ENCODE measurements around the gene TCF7L2. TPM values are rescaled to one million over a fixed set of nuclear protein-coding genes. Genes with fewer than 3 reads are reported as not detected.
"Not testable (repeated sequence)": the region's sequence is repeated elsewhere in the genome, so short reads cannot be mapped to it uniquely, and the experiment has no call there.

Gene TCF7L2
- total RNA-seq, 3 donors from 2014 or later = 0.76 to 1.9 (median 0.90) TPM

DNA sequence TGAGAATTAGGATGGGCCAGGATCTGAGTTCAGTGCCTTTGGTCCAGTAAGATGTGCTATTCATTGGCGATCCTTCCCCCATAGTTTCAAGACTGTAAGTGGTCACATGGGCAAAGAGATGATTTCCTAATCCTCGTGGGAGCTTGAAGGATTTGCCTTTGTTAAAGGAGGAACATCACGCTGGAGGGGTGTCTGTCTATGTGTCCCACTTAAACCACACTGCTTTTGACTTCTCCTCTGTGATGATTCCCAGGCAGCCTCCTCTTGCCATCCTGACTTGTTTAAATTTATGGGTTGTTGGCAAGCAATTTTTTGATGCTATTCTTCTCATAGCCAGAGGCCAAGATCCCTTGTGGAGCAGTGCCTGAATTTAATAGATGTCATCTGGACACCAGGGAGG is 154.0 kb downstream of the TCF7L2 start:
- Mint-ChIP-seq H3K4me1 (ENCODE audit: low read depth) (peaks cover 2% of the 10 kb centered on the region), H3K9me3 (no peaks in the 10 kb centered on the region), H3K27me3 (ENCODE audit: low read depth) (no peaks in the 10 kb centered on the region), H3K36me3 (ENCODE audit: insufficient read depth) (no peaks in the 10 kb centered on the region), H3K4me3 (no peak overlapping the region)
- DNase-seq (no peak), ATAC-seq (no peak)

DNA sequence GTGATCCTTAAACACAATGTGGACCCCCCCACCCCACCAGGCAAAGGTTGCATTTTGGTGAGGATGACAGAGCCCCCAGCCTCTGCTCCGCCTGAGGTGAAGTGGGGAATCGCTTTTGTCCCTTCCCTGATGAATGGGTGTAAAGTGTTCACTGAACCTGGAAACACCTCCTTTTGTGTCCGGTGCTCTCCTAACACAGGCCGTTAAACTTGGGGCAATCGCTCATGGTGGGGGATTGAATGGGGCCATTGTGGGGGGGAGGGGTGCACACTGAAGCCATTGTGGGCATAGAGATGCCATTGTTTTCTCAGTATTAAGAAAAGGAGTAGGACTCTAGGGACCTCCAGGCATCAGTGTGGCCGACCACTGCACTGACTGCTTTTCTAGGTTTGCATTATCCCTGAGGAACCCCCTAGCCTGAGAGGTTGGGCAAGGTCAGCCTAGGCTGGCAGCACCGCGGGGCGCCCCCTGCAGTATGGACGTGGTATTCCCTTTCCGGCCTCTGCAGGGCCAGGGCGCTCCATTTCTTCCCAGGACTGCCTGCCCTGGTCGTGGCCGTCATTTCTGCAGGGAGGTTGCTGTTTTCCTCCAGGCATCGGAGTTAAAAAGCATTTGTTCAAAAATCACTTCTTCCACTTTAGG is 158.3 kb downstream of the TCF7L2 start:
- no peak overlapping the region for H3K4me3 Mint-ChIP-seq
- no peaks in the 10 kb centered on the region for H3K27me3 Mint-ChIP-seq (ENCODE audit: low read depth)
- no peaks in the 10 kb centered on the region for H3K9me3 Mint-ChIP-seq
- H3K36me3 Mint-ChIP-seq (ENCODE audit: insufficient read depth) = no peaks in the 10 kb centered on the region
- DNase-seq (no peak), ATAC-seq (peak in 1 of 2 donors; percentile 40)
- peaks cover 1% of the 10 kb centered on the region for H3K4me1 Mint-ChIP-seq (ENCODE audit: low read depth)

DNA sequence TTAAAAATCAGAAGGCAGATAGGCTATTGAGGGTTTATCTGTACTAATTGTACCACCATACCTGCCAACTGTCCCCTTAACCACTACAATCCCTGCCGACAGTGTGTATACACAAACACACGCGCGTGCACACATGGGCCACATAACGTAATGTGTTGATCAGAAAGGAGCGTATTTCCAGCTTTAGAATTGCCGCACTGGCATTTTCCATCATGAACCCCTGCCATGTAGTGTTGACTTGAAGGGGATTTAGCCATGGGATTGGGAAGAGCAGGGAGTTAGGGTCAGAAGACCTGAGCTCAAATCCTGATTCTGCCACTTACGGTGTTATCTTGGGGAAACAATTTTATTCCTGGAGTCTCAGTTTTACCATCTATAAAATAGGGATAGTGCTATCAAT is 158.9 kb downstream of the TCF7L2 start:
- Mint-ChIP-seq H3K9me3 (no peaks in the 10 kb centered on the region), H3K4me1 (ENCODE audit: low read depth) (no peaks in the 10 kb centered on the region), H3K27me3 (ENCODE audit: low read depth) (no peaks in the 10 kb centered on the region), H3K36me3 (ENCODE audit: insufficient read depth) (no peaks in the 10 kb centered on the region), H3K4me3 (no peak overlapping the region)
- ATAC-seq (no peak), DNase-seq (no peak)

DNA sequence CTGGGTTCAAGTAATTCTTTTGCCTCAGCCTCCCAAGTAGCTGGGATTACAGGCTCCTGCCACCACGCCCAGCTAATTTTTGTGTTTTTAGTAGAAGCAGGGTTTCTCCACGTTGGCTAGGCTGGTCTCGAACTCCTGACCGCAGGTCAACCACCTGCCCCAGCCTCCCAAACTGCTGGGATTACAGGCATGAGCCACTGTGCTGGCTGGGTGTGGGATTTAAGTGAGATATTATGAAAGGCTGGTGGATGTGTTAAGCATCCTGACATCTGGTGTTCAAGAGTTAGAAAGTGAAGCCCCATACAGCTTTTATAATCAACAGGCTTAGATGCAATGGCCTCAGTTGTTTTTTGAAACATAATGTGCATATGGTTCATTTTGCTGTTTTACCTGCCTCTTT is 159.4 kb downstream of the TCF7L2 start:
- H3K36me3 Mint-ChIP-seq (ENCODE audit: insufficient read depth); DNase-seq; ATAC-seq: not testable (repeated sequence)

DNA sequence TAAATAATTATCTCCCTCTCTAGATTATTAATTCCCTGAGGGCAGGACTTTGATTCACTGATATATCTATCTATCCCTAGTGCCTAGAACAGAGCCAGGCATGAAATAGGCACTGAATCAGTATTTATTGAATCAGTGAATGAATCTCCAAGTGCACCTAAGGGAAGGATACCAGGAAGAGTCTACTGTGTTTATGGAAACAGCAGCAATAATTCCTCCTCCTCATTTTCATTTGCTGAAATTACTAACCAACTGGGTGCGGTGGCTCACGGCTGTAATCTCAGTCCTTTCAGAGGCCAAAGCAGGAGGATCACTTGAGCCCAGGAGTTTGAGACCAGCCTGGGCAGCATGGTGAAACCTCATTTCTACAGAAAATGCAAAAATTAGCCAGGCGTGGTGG is 161.2 kb downstream of the TCF7L2 start:
- H3K4me1 Mint-ChIP-seq (ENCODE audit: low read depth) = no peaks in the 10 kb centered on the region
- no peaks in the 10 kb centered on the region for H3K27me3 Mint-ChIP-seq (ENCODE audit: low read depth)
- no peaks in the 10 kb centered on the region for H3K36me3 Mint-ChIP-seq (ENCODE audit: insufficient read depth)
- DNase-seq (no peak), ATAC-seq (no peak)
- H3K9me3 Mint-ChIP-seq = no peaks in the 10 kb centered on the region
- H3K4me3 Mint-ChIP-seq = no peak overlapping the region

More for the DNA sequence above, 159.4 kb downstream of the TCF7L2 start:
- not testable (repeated sequence) for H3K9me3 Mint-ChIP-seq; H3K4me1 Mint-ChIP-seq (ENCODE audit: low read depth); H3K4me3 Mint-ChIP-seq; H3K27me3 Mint-ChIP-seq (ENCODE audit: low read depth)

GRCh38 chr10:113111900-113112853 is 162.1 kb downstream of the TCF7L2 start:
- no peaks in the 10 kb centered on the region for H3K36me3 Mint-ChIP-seq (ENCODE audit: insufficient read depth)
- no peaks in the 10 kb centered on the region for H3K9me3 Mint-ChIP-seq
- H3K4me3 Mint-ChIP-seq = no peak overlapping the region
- DNase-seq (no peak), ATAC-seq (no peak)
- no peaks in the 10 kb centered on the region for H3K27me3 Mint-ChIP-seq (ENCODE audit: low read depth)
- no peaks in the 10 kb centered on the region for H3K4me1 Mint-ChIP-seq (ENCODE audit: low read depth)

GRCh38 chr10:113113241-113113640 is 163.2 kb downstream of the TCF7L2 start:
- no peaks in the 10 kb centered on the region for H3K9me3 Mint-ChIP-seq
- no peaks in the 10 kb centered on the region for H3K27me3 Mint-ChIP-seq (ENCODE audit: low read depth)
- ATAC-seq (no peak), DNase-seq (no peak)
- H3K36me3 Mint-ChIP-seq (ENCODE audit: insufficient read depth) = no peaks in the 10 kb centered on the region
- no peaks in the 10 kb centered on the region for H3K4me1 Mint-ChIP-seq (ENCODE audit: low read depth)
- no peak overlapping the region for H3K4me3 Mint-ChIP-seq

DNA sequence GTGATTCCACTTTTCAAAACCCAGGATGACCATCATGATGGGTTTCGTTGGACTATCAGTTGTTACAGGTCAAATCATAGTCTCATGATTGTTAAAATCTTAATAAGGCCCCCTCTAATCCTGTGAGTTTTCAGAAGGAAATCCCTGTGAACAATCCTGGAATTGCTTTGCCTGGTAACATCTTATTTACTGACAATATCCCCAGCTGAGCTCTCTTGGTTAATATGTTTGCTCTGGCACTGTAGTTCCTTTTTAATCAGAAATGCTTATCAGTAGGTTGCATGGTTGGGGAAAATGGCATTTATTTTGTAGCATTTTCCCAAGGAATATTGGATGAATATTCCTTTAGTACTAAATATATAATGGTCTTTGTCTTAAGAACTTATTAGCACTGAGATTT is 163.9 kb downstream of the TCF7L2 start:
- ATAC-seq (no peak), DNase-seq (no peak)
- Mint-ChIP-seq H3K9me3 (no peaks in the 10 kb centered on the region), H3K27me3 (ENCODE audit: low read depth) (no peaks in the 10 kb centered on the region), H3K4me3 (no peak overlapping the region), H3K4me1 (ENCODE audit: low read depth) (no peaks in the 10 kb centered on the region), H3K36me3 (ENCODE audit: insufficient read depth) (no peaks in the 10 kb centered on the region)

- H3K36me3 Mint-ChIP-seq (ENCODE audit: insufficient read depth) = no peaks in the 10 kb centered on the region
- H3K4me3 Mint-ChIP-seq = no peak overlapping the region
- H3K4me1 Mint-ChIP-seq (ENCODE audit: low read depth) = no peaks in the 10 kb centered on the region
- no peak for ATAC-seq
- H3K27me3 Mint-ChIP-seq (ENCODE audit: low read depth) = peaks cover 2% of the 10 kb centered on the region
- DNase-seq = no peak
- no peaks in the 10 kb centered on the region for H3K9me3 Mint-ChIP-seq
Measured at GRCh38 chr10:113115556-113115955, 165.5 kb downstream of the TCF7L2 start.

GRCh38 chr10:113118882-113119281 is 168.8 kb downstream of the TCF7L2 start:
- DNase-seq = no peak
- Mint-ChIP-seq H3K9me3 (no peaks in the 10 kb centered on the region), H3K27me3 (ENCODE audit: low read depth) (peaks cover 9% of the 10 kb centered on the region), H3K4me1 (ENCODE audit: low read depth) (no peaks in the 10 kb centered on the region), H3K36me3 (ENCODE audit: insufficient read depth) (no peaks in the 10 kb centered on the region), H3K4me3 (no peak overlapping the region)
- ATAC-seq = no peak

GRCh38 chr10:113119801-113120200 is 169.8 kb downstream of the TCF7L2 start:
- H3K4me3 Mint-ChIP-seq = no peak overlapping the region
- H3K27me3 Mint-ChIP-seq (ENCODE audit: low read depth) = peaks cover 13% of the 10 kb centered on the region
- ATAC-seq = no peak
- no peaks in the 10 kb centered on the region for H3K9me3 Mint-ChIP-seq
- no peak for DNase-seq
- no peaks in the 10 kb centered on the region for H3K4me1 Mint-ChIP-seq (ENCODE audit: low read depth)
- H3K36me3 Mint-ChIP-seq (ENCODE audit: insufficient read depth) = no peaks in the 10 kb centered on the region

DNA sequence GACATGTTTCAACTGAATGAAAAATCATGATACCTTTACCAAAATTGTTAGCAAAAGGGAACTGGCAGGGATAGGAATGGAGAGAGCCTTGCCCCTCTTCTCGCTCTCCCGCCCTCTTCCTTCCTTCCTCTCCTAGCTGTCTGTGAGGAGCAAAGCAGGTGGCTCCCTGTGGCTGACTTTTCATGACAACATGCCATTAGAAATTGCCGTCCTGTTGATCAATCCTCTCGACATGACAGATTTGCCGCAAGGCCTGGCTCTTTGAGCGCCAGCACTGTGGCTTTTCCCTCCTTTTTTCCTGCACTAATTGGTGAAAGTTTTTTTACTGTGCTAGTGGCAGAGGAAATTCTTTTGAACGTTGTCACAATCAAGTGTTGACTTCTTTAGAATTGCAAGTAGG is 171.1 kb downstream of the TCF7L2 start:
- Mint-ChIP-seq H3K36me3 (ENCODE audit: insufficient read depth) (no peaks in the 10 kb centered on the region), H3K4me3 (no peak overlapping the region), H3K27me3 (ENCODE audit: low read depth) (peaks cover 24% of the 10 kb centered on the region), H3K9me3 (no peaks in the 10 kb centered on the region), H3K4me1 (ENCODE audit: low read depth) (peaks cover 1% of the 10 kb centered on the region)
- ATAC-seq (no peak), DNase-seq (no peak)

DNA sequence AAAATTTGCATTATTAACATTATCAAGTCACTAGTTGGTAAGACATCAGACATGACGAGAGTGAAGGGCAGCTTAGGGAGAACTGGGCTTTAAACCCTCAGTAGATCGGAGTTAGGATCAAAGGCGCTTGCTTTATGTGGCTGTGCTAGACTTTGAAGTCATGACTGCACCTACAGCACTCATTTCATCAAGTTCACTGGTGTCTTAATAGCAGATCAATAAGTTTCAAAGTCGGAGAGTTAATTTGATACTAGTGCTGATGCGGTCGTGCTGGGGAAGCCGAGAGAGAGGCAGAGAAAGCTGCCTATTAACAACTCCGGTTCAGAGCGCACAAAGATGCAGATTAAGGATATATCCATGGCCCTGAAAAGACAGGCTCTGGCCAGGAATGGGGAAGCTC is 172.9 kb downstream of the TCF7L2 start:
- DNase-seq = no peak
- no peaks in the 10 kb centered on the region for H3K9me3 Mint-ChIP-seq
- peaks cover 6% of the 10 kb centered on the region for H3K4me1 Mint-ChIP-seq (ENCODE audit: low read depth)
- ATAC-seq = no peak
- H3K4me3 Mint-ChIP-seq = no peak overlapping the region
- H3K36me3 Mint-ChIP-seq (ENCODE audit: insufficient read depth) = no peaks in the 10 kb centered on the region
- peaks cover 39% of the 10 kb centered on the region for H3K27me3 Mint-ChIP-seq (ENCODE audit: low read depth)

- ATAC-seq (no peak), DNase-seq (no peak)
- Mint-ChIP-seq H3K4me1 (ENCODE audit: low read depth) (peaks cover 6% of the 10 kb centered on the region), H3K36me3 (ENCODE audit: insufficient read depth) (no peaks in the 10 kb centered on the region), H3K9me3 (no peaks in the 10 kb centered on the region), H3K27me3 (ENCODE audit: low read depth) (peaks cover 49% of the 10 kb centered on the region), H3K4me3 (no peak overlapping the region)
Measured at GRCh38 chr10:113124724-113125123, 174.7 kb downstream of the TCF7L2 start.

GRCh38 chr10:113125612-113126011 is 175.6 kb downstream of the TCF7L2 start:
- DNase-seq = no peak
- Mint-ChIP-seq H3K27me3 (ENCODE audit: low read depth) (peaks cover 47% of the 10 kb centered on the region), H3K9me3 (no peaks in the 10 kb centered on the region), H3K4me3 (no peak overlapping the region), H3K4me1 (ENCODE audit: low read depth) (peaks cover 6% of the 10 kb centered on the region), H3K36me3 (ENCODE audit: insufficient read depth) (no peaks in the 10 kb centered on the region)
- ATAC-seq = no peak

All from activated T-cell treated with anti-CD3 and anti-CD28 coated beads, Interleukin-2, amount 50 U/mL, for 4 hours (primary cell).